Measurements from ENCODE around the gene MTCH1.

The MTCH1 gene

GRCh38 chr6:36961441-36962435, 24.3 kb downstream of the MTCH1 start:
- H3K4me3 ChIP-seq (ENCODE audit: low read depth, low read length), result no peak overlapping the region

GRCh38 chr6:36959555-36960250, 26.3 kb downstream of the MTCH1 start:
- Histone ChIP-seq H3K36me3 (ENCODE audit: control insufficient read depth, insufficient read depth, low read length) (no peaks in the 10 kb centered on the region), H3K4me1 (ENCODE audit: control insufficient read depth, insufficient read depth, low read length) (peaks cover 2% of the 10 kb centered on the region), H3K4me3 (ENCODE audit: low read depth, low read length) (no peak overlapping the region), H3K9ac (ENCODE audit: low read depth, low read length) (no peak overlapping the region), H3K27me3 (ENCODE audit: control insufficient read depth, insufficient read depth, low read length) (no peaks in the 10 kb centered on the region), H3K9me3 (ENCODE audit: control insufficient read depth, insufficient read depth, low read length) (no peaks in the 10 kb centered on the region)

More at GRCh38 chr6:36961441-36962435, 24.3 kb downstream of the MTCH1 start:
- no peak overlapping the region for H3K9ac ChIP-seq (ENCODE audit: low read depth, low read length)
- no peaks in the 10 kb centered on the region for H3K27me3 ChIP-seq (ENCODE audit: control insufficient read depth, insufficient read depth, low read length)
- no peaks in the 10 kb centered on the region for H3K9me3 ChIP-seq (ENCODE audit: control insufficient read depth, insufficient read depth, low read length)
- no peaks in the 10 kb centered on the region for H3K36me3 ChIP-seq (ENCODE audit: control insufficient read depth, insufficient read depth, low read length)
- peaks cover 2% of the 10 kb centered on the region for H3K4me1 ChIP-seq (ENCODE audit: control insufficient read depth, insufficient read depth, low read length)

- Histone ChIP-seq H3K4me3 (ENCODE audit: low read depth, low read length) (no peak overlapping the region), H3K4me1 (ENCODE audit: control insufficient read depth, insufficient read depth, low read length) (peaks cover 2% of the 10 kb centered on the region), H3K27me3 (ENCODE audit: control insufficient read depth, insufficient read depth, low read length) (no peaks in the 10 kb centered on the region), H3K36me3 (ENCODE audit: control insufficient read depth, insufficient read depth, low read length) (no peaks in the 10 kb centered on the region), H3K9me3 (ENCODE audit: control insufficient read depth, insufficient read depth, low read length) (no peaks in the 10 kb centered on the region), H3K9ac (ENCODE audit: low read depth, low read length) (no peak overlapping the region)
These were observed 27.0 kb downstream of the MTCH1 start for GRCh38 chr6:36958775-36959554.

- H3K9me3 ChIP-seq (ENCODE audit: control insufficient read depth, insufficient read depth, low read length), result no peaks in the 10 kb centered on the region
- no peaks in the 10 kb centered on the region for H3K4me1 ChIP-seq (ENCODE audit: control insufficient read depth, insufficient read depth, low read length)
- no peaks in the 10 kb centered on the region for H3K27me3 ChIP-seq (ENCODE audit: control insufficient read depth, insufficient read depth, low read length)
- no peaks in the 10 kb centered on the region for H3K36me3 ChIP-seq (ENCODE audit: control insufficient read depth, insufficient read depth, low read length)
- H3K9ac ChIP-seq (ENCODE audit: low read depth, low read length), result no peak overlapping the region
- H3K4me3 ChIP-seq (ENCODE audit: low read depth, low read length), result no peak overlapping the region
These were observed 28.2 kb downstream of the MTCH1 start for GRCh38 chr6:36957773-36958271.

GRCh38 chr6:36956446-36956820, 29.6 kb downstream of the MTCH1 start:
- Histone ChIP-seq H3K4me1 (ENCODE audit: control insufficient read depth, insufficient read depth, low read length) (no peaks in the 10 kb centered on the region), H3K9me3 (ENCODE audit: control insufficient read depth, insufficient read depth, low read length) (no peaks in the 10 kb centered on the region), H3K27me3 (ENCODE audit: control insufficient read depth, insufficient read depth, low read length) (no peaks in the 10 kb centered on the region), H3K4me3 (ENCODE audit: low read depth, low read length) (no peak overlapping the region), H3K36me3 (ENCODE audit: control insufficient read depth, insufficient read depth, low read length) (no peaks in the 10 kb centered on the region), H3K9ac (ENCODE audit: low read depth, low read length) (no peak overlapping the region)

GRCh38 chr6:36955671-36956445, 30.1 kb downstream of the MTCH1 start:
- no peak overlapping the region for H3K9ac ChIP-seq (ENCODE audit: low read depth, low read length)
- no peaks in the 10 kb centered on the region for H3K4me1 ChIP-seq (ENCODE audit: control insufficient read depth, insufficient read depth, low read length)
- H3K9me3 ChIP-seq (ENCODE audit: control insufficient read depth, insufficient read depth, low read length), result no peaks in the 10 kb centered on the region

GRCh38 chr6:36955136-36955535, 30.9 kb downstream of the MTCH1 start:
- no peaks in the 10 kb centered on the region for H3K27me3 ChIP-seq (ENCODE audit: control insufficient read depth, insufficient read depth, low read length)

More at GRCh38 chr6:36955671-36956445, 30.1 kb downstream of the MTCH1 start:
- no peak overlapping the region for H3K4me3 ChIP-seq (ENCODE audit: low read depth, low read length)
- H3K36me3 ChIP-seq (ENCODE audit: control insufficient read depth, insufficient read depth, low read length), result no peaks in the 10 kb centered on the region
- no peaks in the 10 kb centered on the region for H3K27me3 ChIP-seq (ENCODE audit: control insufficient read depth, insufficient read depth, low read length)

GRCh38 chr6:36954262-36954931, 31.6 kb downstream of the MTCH1 start, which contains the start of gene PI16:
PI16 (plus strand) TSS chr6:36954738; CDS start chr6:36954761, 23 bp downstream.
- Histone ChIP-seq H3K9me3 (ENCODE audit: control insufficient read depth, insufficient read depth, low read length) (no peaks in the 10 kb centered on the region), H3K4me1 (ENCODE audit: control insufficient read depth, insufficient read depth, low read length) (peaks cover 7% of the 10 kb centered on the region), H3K9ac (ENCODE audit: low read depth, low read length) (no peak within 1 kb of the TSS), H3K4me3 (ENCODE audit: low read depth, low read length) (no peak within 1 kb of the TSS), H3K27me3 (ENCODE audit: control insufficient read depth, insufficient read depth, low read length) (no peaks in the 10 kb centered on the region), H3K36me3 (ENCODE audit: control insufficient read depth, insufficient read depth, low read length) (no peaks in the 10 kb centered on the region)

More at GRCh38 chr6:36955136-36955535, 30.9 kb downstream of the MTCH1 start:
- no peaks in the 10 kb centered on the region for H3K9me3 ChIP-seq (ENCODE audit: control insufficient read depth, insufficient read depth, low read length)
- no peak overlapping the region for H3K4me3 ChIP-seq (ENCODE audit: low read depth, low read length)
- peaks cover under 1% of the 10 kb centered on the region for H3K4me1 ChIP-seq (ENCODE audit: control insufficient read depth, insufficient read depth, low read length)
- no peak overlapping the region for H3K9ac ChIP-seq (ENCODE audit: low read depth, low read length)
- H3K36me3 ChIP-seq (ENCODE audit: control insufficient read depth, insufficient read depth, low read length), result no peaks in the 10 kb centered on the region

GRCh38 chr6:36953931-36954261, 32.1 kb downstream of the MTCH1 start:
- Histone ChIP-seq H3K27me3 (ENCODE audit: control insufficient read depth, insufficient read depth, low read length) (no peaks in the 10 kb centered on the region), H3K9me3 (ENCODE audit: control insufficient read depth, insufficient read depth, low read length) (no peaks in the 10 kb centered on the region), H3K36me3 (ENCODE audit: control insufficient read depth, insufficient read depth, low read length) (no peaks in the 10 kb centered on the region), H3K4me1 (ENCODE audit: control insufficient read depth, insufficient read depth, low read length) (peaks cover 9% of the 10 kb centered on the region), H3K4me3 (ENCODE audit: low read depth, low read length) (no peak overlapping the region), H3K9ac (ENCODE audit: low read depth, low read length) (no peak overlapping the region)

GRCh38 chr6:36949636-36950035, 36.4 kb downstream of the MTCH1 start:
- H3K4me3 ChIP-seq (ENCODE audit: low read depth, low read length), result no peak overlapping the region
- H3K36me3 ChIP-seq (ENCODE audit: control insufficient read depth, insufficient read depth, low read length), result no peaks in the 10 kb centered on the region
- H3K9ac ChIP-seq (ENCODE audit: low read depth, low read length), result no peak overlapping the region
- H3K27me3 ChIP-seq (ENCODE audit: control insufficient read depth, insufficient read depth, low read length), result no peaks in the 10 kb centered on the region
- H3K9me3 ChIP-seq (ENCODE audit: control insufficient read depth, insufficient read depth, low read length), result no peaks in the 10 kb centered on the region
- H3K4me1 ChIP-seq (ENCODE audit: control insufficient read depth, insufficient read depth, low read length), result peaks cover 9% of the 10 kb centered on the region
